Measurements from ENCODE around the gene LUZP4. TPM values are rescaled to one million over a fixed set of nuclear protein-coding genes. Genes with fewer than 3 reads are reported as not detected.

LUZP4 gene
- total and polyA plus RNA-seq, 2 of the 8 experiments (the other 6 are each of a cell fraction or from before 2014, with no cell fraction given) = 0.17 TPM; not detected in 1

- DNase-seq (ENCODE audit: low read depth in 1 of 2, low spot score in 2 of 2) (no peak), FAIRE-seq (no peak)
- Histone ChIP-seq H2AFZ (ENCODE audit: low read length) (no peak overlapping the region), H3K79me2 (ENCODE audit: control insufficient read depth in 1 of 2, insufficient read depth in 2 of 2, low read length in 2 of 2) (no peaks in the 10 kb centered on the region), H2BK12ac (ENCODE audit: low read depth, low read length) (no peak overlapping the region), H4K8ac (ENCODE audit: extremely low read depth, insufficient read depth, low read length) (no peak overlapping the region), H3K4ac (replicated peaks; ENCODE audit: insufficient read length, low read depth, low read length) (no peak overlapping the region), H3K27ac (ENCODE audit: low read depth, low read length) (no peak overlapping the region), H3K23ac (ENCODE audit: insufficient read length) (no peak overlapping the region), H3K4me1 (replicated peaks in 1 of 4; ENCODE audit: control insufficient read depth in 3 of 4, insufficient read depth in 4 of 4, low read length in 3 of 4) (no peaks in the 10 kb centered on the region), H2BK20ac (ENCODE audit: low read length) (no peak overlapping the region), H3K36me3 (ENCODE audit: control insufficient read depth in 2 of 4, insufficient read depth in 4 of 4, low read length in 3 of 4) (no peaks in the 10 kb centered on the region), H3K79me1 (ENCODE audit: low read depth, low read length) (no peaks in the 10 kb centered on the region), H3K18ac (ENCODE audit: extremely low read depth, low read length) (no peak overlapping the region), H2AK5ac (ENCODE audit: low read depth, low read length) (no peak overlapping the region), H2BK15ac (ENCODE audit: low read length) (no peak overlapping the region), H4K91ac (replicated peaks; ENCODE audit: insufficient read length, low read length) (no peak overlapping the region), H2BK120ac (replicated peaks; ENCODE audit: low read depth, low read length) (no peak overlapping the region), H4K5ac (ENCODE audit: insufficient read length, low read depth, low read length) (no peak overlapping the region), H3K4me3 (ENCODE audit: extremely low read depth in 1 of 4, insufficient read depth in 2 of 4, low read depth in 3 of 4, low read length in 4 of 4) (no peak overlapping the region), H3K27me3 (replicated peaks in 1 of 4; ENCODE audit: control insufficient read depth in 3 of 4, extremely low read depth in 1 of 4, insufficient read depth in 3 of 4, low read length in 3 of 4) (no peaks in the 10 kb centered on the region), H2BK5ac (ENCODE audit: low read depth, low read length) (no peak overlapping the region), H3K9ac (replicated peaks in 1 of 4; ENCODE audit: extremely low read depth in 1 of 4, low read depth in 3 of 4, low read length in 3 of 4) (no peak overlapping the region), H3K56ac (replicated peaks; ENCODE audit: insufficient read length, low read depth, low read length) (no peak overlapping the region), H4K20me1 (replicated peaks in 1 of 2; ENCODE audit: control insufficient read depth in 1 of 2, insufficient read depth in 2 of 2, low read length in 2 of 2) (no peaks in the 10 kb centered on the region), H3K9me3 (ENCODE audit: insufficient read depth in 2 of 2, low read depth in 1 of 2, low read length in 1 of 2) (no peaks in the 10 kb centered on the region), H3K4me2 (ENCODE audit: insufficient read depth in 1 of 2, low read depth in 2 of 2, low read length in 2 of 2) (no peak overlapping the region), H3K23me2 (ENCODE audit: low read depth, low read length) (no peaks in the 10 kb centered on the region), H3K14ac (ENCODE audit: insufficient read length) (no peak overlapping the region)
- WGBS, 2 experiments (ENCODE audit: extremely low coverage in 1 of 2, insufficient coverage in 1 of 2, insufficient read length in 1 of 2, insufficient replicate concordance in 2 of 2, low coverage in 1 of 2, low lambda C conversion rate in 2 of 2, missing lambda C conversion rate in 1 of 2) = 94% methylated on average over 3 of the region's 3 CpGs; no CpG with 5 or more reads in 1 of the 2 experiments
- no peak for TF ChIP-seq JUN (IDR thresholded peaks at IDR 0.05; ENCODE audit: low read depth, low read length)
- TF ChIP-seq SP2 (IDR thresholded peaks at IDR 0.05; ENCODE audit: low read length) = no peak
- no peak for TF ChIP-seq MAX (IDR thresholded peaks at IDR 0.05)
- TF ChIP-seq CREB1 (IDR thresholded peaks at IDR 0.05) = no peak
- TF ChIP-seq SIX5 (IDR thresholded peaks at IDR 0.05; ENCODE audit: low read depth, low read length) = no peak
- TF ChIP-seq, protein P1, sequence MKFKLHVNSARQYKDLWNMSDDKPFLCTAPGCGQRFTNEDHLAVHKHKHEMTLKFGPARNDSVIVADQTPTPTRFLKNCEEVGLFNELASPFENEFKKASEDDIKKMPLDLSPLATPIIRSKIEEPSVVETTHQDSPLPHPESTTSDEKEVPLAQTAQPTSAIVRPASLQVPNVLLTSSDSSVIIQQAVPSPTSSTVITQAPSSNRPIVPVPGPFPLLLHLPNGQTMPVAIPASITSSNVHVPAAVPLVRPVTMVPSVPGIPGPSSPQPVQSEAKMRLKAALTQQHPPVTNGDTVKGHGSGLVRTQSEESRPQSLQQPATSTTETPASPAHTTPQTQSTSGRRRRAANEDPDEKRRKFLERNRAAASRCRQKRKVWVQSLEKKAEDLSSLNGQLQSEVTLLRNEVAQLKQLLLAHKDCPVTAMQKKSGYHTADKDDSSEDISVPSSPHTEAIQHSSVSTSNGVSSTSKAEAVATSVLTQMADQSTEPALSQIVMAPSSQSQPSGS (IDR thresholded peaks at IDR 0.05; ENCODE audit: low read length) = no peak
- TF ChIP-seq TEAD4 (IDR thresholded peaks at IDR 0.05; ENCODE audit: low read depth, low read length) = no peak
- TF ChIP-seq PHF8 (conservative IDR thresholded peaks at IDR 0.05; ENCODE audit: low read depth, low read length) = no peak
- no peak for TF ChIP-seq EGR1 (IDR thresholded peaks at IDR 0.05; ENCODE audit: borderline replicate concordance, low read depth, low read length)
- ChIA-PET CTCF (ENCODE audit: partially characterized antibody) (interaction anchor here (0.6 to 2.0 kb wide), 3 partner anchors 10 to 691 kb away, joined by 3 to 6 read pairs (median 3); no protein-coding TSS in a partner anchor), POLR2A (ENCODE audit: partially characterized antibody) (no interaction called here)
These were observed 30.2 kb upstream of the LUZP4 start for GRCh38 chrX:115259238-115259875.
